OCI-LY3 (cell line): Measurements from ENCODE around the gene CFAP74.

Experiments
- EZH2phosphoT487 ChIP-seq: fragments of 200-600 bp; shearing (Covaris generic); IDR thresholded peaks from 2 replicates; pipeline ENCODE4 v1.6.1; 2018; ENCODE audit warnings: antibody characterized with exemption, mixed run types, low read depth
- TF ChIP-seq, protein P1 (sequence below): fragments of 200-600, 300-600 bp; sonication (generic); IDR thresholded peaks from 2 replicates; pipeline ENCODE4 v1.5.1; 2014; ENCODE audit warnings: antibody characterized with exemption, low read length, low read depth

DNA sequence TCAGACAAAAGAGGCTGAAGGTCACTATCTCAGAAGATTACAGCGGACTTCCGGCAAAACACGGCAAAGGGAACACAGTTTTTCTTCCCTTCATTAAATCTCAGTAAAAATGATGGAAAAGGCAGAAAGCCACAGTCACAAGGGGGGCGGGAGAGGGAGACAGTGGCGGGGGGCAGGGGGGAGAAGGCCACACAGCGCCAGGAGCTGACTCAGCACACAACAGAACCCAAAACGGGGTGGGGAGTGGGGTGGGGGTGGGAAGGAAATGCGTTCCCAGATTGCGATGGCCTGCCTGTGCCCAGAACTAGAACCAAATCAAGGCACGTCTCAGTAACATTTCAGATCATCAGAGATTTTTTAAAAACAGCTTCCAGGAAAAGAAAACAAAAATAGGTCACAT is 13.4 kb downstream of the CFAP74 start:
- TF ChIP-seq, protein P1, sequence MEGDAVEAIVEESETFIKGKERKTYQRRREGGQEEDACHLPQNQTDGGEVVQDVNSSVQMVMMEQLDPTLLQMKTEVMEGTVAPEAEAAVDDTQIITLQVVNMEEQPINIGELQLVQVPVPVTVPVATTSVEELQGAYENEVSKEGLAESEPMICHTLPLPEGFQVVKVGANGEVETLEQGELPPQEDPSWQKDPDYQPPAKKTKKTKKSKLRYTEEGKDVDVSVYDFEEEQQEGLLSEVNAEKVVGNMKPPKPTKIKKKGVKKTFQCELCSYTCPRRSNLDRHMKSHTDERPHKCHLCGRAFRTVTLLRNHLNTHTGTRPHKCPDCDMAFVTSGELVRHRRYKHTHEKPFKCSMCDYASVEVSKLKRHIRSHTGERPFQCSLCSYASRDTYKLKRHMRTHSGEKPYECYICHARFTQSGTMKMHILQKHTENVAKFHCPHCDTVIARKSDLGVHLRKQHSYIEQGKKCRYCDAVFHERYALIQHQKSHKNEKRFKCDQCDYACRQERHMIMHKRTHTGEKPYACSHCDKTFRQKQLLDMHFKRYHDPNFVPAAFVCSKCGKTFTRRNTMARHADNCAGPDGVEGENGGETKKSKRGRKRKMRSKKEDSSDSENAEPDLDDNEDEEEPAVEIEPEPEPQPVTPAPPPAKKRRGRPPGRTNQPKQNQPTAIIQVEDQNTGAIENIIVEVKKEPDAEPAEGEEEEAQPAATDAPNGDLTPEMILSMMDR = no peak
- no peak for TF ChIP-seq EZH2phosphoT487
